IMR-90 (cell line): ENCODE measurements around the gene SLX9.

ENCODE experiments used
- MAZ ChIP-seq: IDR thresholded peaks from 2 replicates; pipeline ENCODE4 v1.6.1; 2012; ENCODE audit warnings: low read depth, mild to moderate bottlenecking, low read length, improper control_type of control experiment, moderate library complexity, borderline replicate concordance
- POLR2A ChIP-seq: IDR thresholded peaks from 2 replicates; pipeline ENCODE4 v1.6.1; 2012; ENCODE audit warnings: mild to moderate bottlenecking, low read depth, low read length
- TF ChIP-seq, protein P1 (sequence below): conservative IDR thresholded peaks from 2 replicates; pipeline ENCODE4 v1.5.1; 2012; ENCODE audit warnings: mild to moderate bottlenecking, low read depth, low read length, improper control_type of control experiment

DNA sequence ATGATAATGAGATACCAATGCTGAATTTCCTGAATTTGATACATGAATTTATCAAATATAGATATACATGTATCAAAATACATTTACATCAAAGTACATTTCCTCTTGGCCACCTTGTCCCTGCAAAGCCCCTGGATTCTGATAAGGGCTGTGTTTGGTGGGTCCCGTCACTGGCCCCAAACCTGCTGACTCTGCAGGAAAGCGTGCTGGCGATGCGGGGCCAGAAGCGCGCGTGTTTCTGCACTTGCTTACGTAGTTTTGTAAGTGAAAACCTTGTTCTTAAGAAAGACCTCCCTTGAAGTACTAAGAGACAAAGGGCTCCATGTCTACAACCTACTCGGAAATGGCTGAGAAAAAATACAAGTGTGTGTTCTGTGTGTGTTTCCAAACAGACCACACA is 30.1 kb upstream of the SLX9 start:
- TF ChIP-seq, protein P1, sequence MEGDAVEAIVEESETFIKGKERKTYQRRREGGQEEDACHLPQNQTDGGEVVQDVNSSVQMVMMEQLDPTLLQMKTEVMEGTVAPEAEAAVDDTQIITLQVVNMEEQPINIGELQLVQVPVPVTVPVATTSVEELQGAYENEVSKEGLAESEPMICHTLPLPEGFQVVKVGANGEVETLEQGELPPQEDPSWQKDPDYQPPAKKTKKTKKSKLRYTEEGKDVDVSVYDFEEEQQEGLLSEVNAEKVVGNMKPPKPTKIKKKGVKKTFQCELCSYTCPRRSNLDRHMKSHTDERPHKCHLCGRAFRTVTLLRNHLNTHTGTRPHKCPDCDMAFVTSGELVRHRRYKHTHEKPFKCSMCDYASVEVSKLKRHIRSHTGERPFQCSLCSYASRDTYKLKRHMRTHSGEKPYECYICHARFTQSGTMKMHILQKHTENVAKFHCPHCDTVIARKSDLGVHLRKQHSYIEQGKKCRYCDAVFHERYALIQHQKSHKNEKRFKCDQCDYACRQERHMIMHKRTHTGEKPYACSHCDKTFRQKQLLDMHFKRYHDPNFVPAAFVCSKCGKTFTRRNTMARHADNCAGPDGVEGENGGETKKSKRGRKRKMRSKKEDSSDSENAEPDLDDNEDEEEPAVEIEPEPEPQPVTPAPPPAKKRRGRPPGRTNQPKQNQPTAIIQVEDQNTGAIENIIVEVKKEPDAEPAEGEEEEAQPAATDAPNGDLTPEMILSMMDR: no peak
- TF ChIP-seq POLR2A (no peak), MAZ (no peak)
